IMR-90 (cell line): Measurements from ENCODE around the gene CERK. TPM values are rescaled to one million over a fixed set of nuclear protein-coding genes. Genes with fewer than 3 reads are reported as not detected.

Experiments used
- ATAC-seq: fragments of 200-7000 bp; cut with Tn5 transposase; 2 replicates; pipeline ENCODE4 v1.9.1; 2020; ENCODE audit warnings: low read depth, mild to moderate bottlenecking, moderate library complexity
- BruUV-seq: library from RNA; stranded (reverse); fragments of 400-500 nt; replicated peaks from 2 replicates; lab custom pipeline; 2021; lab: Mats Ljungman, UMichigan
- CTCF ChIA-PET: fragments of 300-600 bp; formaldehyde crosslinking; extraction: SDS; loops from one replicate; lab custom pipeline; 2021; ENCODE audit warnings: antibody characterized with exemption; lab: Yijun Ruan, JAX
- POLR2A ChIA-PET: fragments of 300-600 bp; sonication (Branson Sonifier 250); formaldehyde crosslinking; loops from one replicate; lab custom pipeline; 2022; ENCODE audit warnings: antibody characterized with exemption; ENCODE audit not compliant: unreplicated experiment; lab: Charles Lee
- DNase-seq: peaks from one replicate; pipeline ENCODE4 v3.0.0; 2013
- H2AFZ ChIP-seq: replicated peaks from 2 replicates; pipeline ENCODE3; 2013; ENCODE audit warnings: low read length, mild to moderate bottlenecking; ENCODE audit not compliant: poor library complexity
- H2AK5ac ChIP-seq: 2 replicates; pipeline ENCODE4 v1.6.1; 2013; ENCODE audit warnings: low read depth, low read length, inconsistent platforms
- H2AK9ac ChIP-seq: replicated peaks from 2 replicates; pipeline ENCODE3; 2013; ENCODE audit warnings: mild to moderate bottlenecking, low read depth, low read length, moderate library complexity; ENCODE audit not compliant: poor library complexity
- H2BK120ac ChIP-seq: 2 replicates; pipeline ENCODE4 v1.6.1; 2013; ENCODE audit warnings: low read depth, low read length, inconsistent platforms
- H2BK15ac ChIP-seq: 3 replicates; pipeline ENCODE4 v1.6.1; 2013; ENCODE audit warnings: low read depth, low read length, inconsistent platforms
- H2BK20ac ChIP-seq: 2 replicates; pipeline ENCODE4 v1.6.1; 2013; ENCODE audit warnings: low read depth, mild to moderate bottlenecking, inconsistent platforms, low read length, moderate library complexity
- H2BK5ac ChIP-seq: 2 replicates; pipeline ENCODE4 v1.6.1; 2013; ENCODE audit warnings: mild to moderate bottlenecking, low read depth, low read length, inconsistent platforms; ENCODE audit not compliant: poor library complexity, severe bottlenecking
- H3K14ac ChIP-seq: replicated peaks from 2 replicates; pipeline ENCODE4 v1.6.1; 2013; ENCODE audit warnings: low read depth, low read length, inconsistent platforms
- H3K18ac ChIP-seq: 2 replicates; pipeline ENCODE4 v1.6.1; 2013; ENCODE audit warnings: low read depth, low read length, control low read depth
- H3K23ac ChIP-seq: 2 replicates; pipeline ENCODE4 v1.6.1; 2013; ENCODE audit warnings: low read depth, low read length, inconsistent platforms
- H3K27ac ChIP-seq: 2 replicates; pipeline ENCODE4 v1.5.1; 2013; ENCODE audit warnings: mild to moderate bottlenecking, control low read depth, low read length; ENCODE audit not compliant: insufficient read depth
- H3K27me3 ChIP-seq: 2 replicates; pipeline ENCODE4 v1.6.1; 2013; ENCODE audit warnings: low read length; ENCODE audit not compliant: control insufficient read depth, insufficient read depth
- H3K36me3 ChIP-seq: 2 replicates; pipeline ENCODE4 v1.6.1; 2013; ENCODE audit warnings: low read length, mixed read lengths; ENCODE audit not compliant: control insufficient read depth, insufficient read depth
- H3K4ac ChIP-seq: 2 replicates; pipeline ENCODE4 v1.6.1; 2013; ENCODE audit warnings: low read depth, low read length, inconsistent platforms
- H3K4me1 ChIP-seq: 2 replicates; pipeline ENCODE4 v1.6.1; 2013; ENCODE audit warnings: low read length, mixed read lengths; ENCODE audit not compliant: control insufficient read depth, insufficient read depth
- H3K4me2 ChIP-seq: 2 replicates; pipeline ENCODE4 v1.6.1; 2013; ENCODE audit warnings: low read depth, mild to moderate bottlenecking, control low read depth, low read length, moderate library complexity
- H3K4me3 ChIP-seq: 2 replicates; pipeline ENCODE4 v1.5.1; 2013; ENCODE audit warnings: low read depth, mild to moderate bottlenecking, control low read depth, low read length, moderate library complexity; ENCODE audit not compliant: insufficient read depth
- H3K56ac ChIP-seq: 2 replicates; pipeline ENCODE4 v1.6.1; 2013; ENCODE audit warnings: low read length, inconsistent platforms; ENCODE audit not compliant: insufficient read depth; ENCODE audit errors: extremely low read depth
- H3K79me1 ChIP-seq, 2 experiments: 2 replicates each; pipeline ENCODE4 v1.6.1; 2013; ENCODE audit warnings: low read length in 2 of 2, inconsistent platforms in 1 of 2, low read depth in 1 of 2
- H3K9ac ChIP-seq: 2 replicates; pipeline ENCODE4 v1.6.1; 2013; ENCODE audit warnings: low read depth, low read length, control low read depth
- H3K9me1 ChIP-seq: 2 replicates; pipeline ENCODE4 v1.6.1; 2013; ENCODE audit warnings: low read length, inconsistent platforms; ENCODE audit not compliant: insufficient read depth
- H3K9me3 ChIP-seq: 2 replicates; pipeline ENCODE4 v1.6.1; 2013; ENCODE audit warnings: low read length; ENCODE audit not compliant: control insufficient read depth, insufficient read depth
- H4K20me1 ChIP-seq: 2 replicates; pipeline ENCODE4 v1.6.1; 2013; ENCODE audit warnings: low read length, inconsistent platforms; ENCODE audit not compliant: insufficient read depth
- H4K5ac ChIP-seq: 2 replicates; pipeline ENCODE4 v1.6.1; 2013; ENCODE audit warnings: mild to moderate bottlenecking, low read depth, low read length, control low read depth
- H4K8ac ChIP-seq, 2 experiments: 2 replicates each; pipeline ENCODE4 v1.6.1; 2013; ENCODE audit warnings: low read depth in 2 of 2, low read length in 2 of 2, control low read depth in 1 of 2, inconsistent platforms in 1 of 2
- H4K91ac ChIP-seq: 2 replicates; pipeline ENCODE4 v1.6.1; 2013; ENCODE audit warnings: low read depth, low read length, inconsistent platforms; ENCODE audit not compliant: insufficient read depth
- ELK1 ChIP-seq: fragments of 150-350 bp; IDR thresholded peaks from 2 replicates; pipeline ENCODE4 v1.6.1; 2016; ENCODE audit warnings: low read depth, mild to moderate bottlenecking, low read length, moderate library complexity, borderline replicate concordance
- FOS ChIP-seq: fragments of 150-350 bp; IDR thresholded peaks from 2 replicates; pipeline ENCODE4 v1.6.1; 2016; ENCODE audit warnings: low read depth, low read length
- MAFK ChIP-seq: IDR thresholded peaks from 2 replicates; pipeline ENCODE4 v1.6.1; 2012; ENCODE audit warnings: low read depth, low read length, improper control_type of control experiment
- MAZ ChIP-seq: IDR thresholded peaks from 2 replicates; pipeline ENCODE4 v1.6.1; 2012; ENCODE audit warnings: low read depth, mild to moderate bottlenecking, low read length, improper control_type of control experiment, moderate library complexity, borderline replicate concordance
- MXI1 ChIP-seq: IDR thresholded peaks from 2 replicates; pipeline ENCODE4 v1.6.1; 2012; ENCODE audit warnings: low read depth, mild to moderate bottlenecking, low read length, moderate library complexity, borderline replicate concordance
- NFE2L2 ChIP-seq: fragments of 150-350 bp; IDR thresholded peaks from 2 replicates; pipeline ENCODE4 v1.6.1; 2016; ENCODE audit warnings: low read depth, mild to moderate bottlenecking, low read length
- POLR2A ChIP-seq: IDR thresholded peaks from 2 replicates; pipeline ENCODE4 v1.6.1; 2012; ENCODE audit warnings: mild to moderate bottlenecking, low read depth, low read length
- RAD21 ChIP-seq: IDR thresholded peaks from 2 replicates; pipeline ENCODE4 v1.6.1; 2012; ENCODE audit warnings: low read length, improper control_type of control experiment
- RCOR1 ChIP-seq: IDR thresholded peaks from 2 replicates; pipeline ENCODE4 v1.6.1; 2012; ENCODE audit warnings: mild to moderate bottlenecking, low read length, improper control_type of control experiment; ENCODE audit not compliant: insufficient replicate concordance
- RFX5 ChIP-seq: IDR thresholded peaks from 2 replicates; pipeline ENCODE4 v1.8.0; 2012; ENCODE audit warnings: low read depth, mild to moderate bottlenecking, low read length, moderate library complexity
- SMC3 ChIP-seq: fragments of 150-350 bp; IDR thresholded peaks from 2 replicates; pipeline ENCODE4 v1.6.1; 2016; ENCODE audit warnings: low read depth, mild to moderate bottlenecking, antibody characterized with exemption, low read length, moderate library complexity
- USF2 ChIP-seq: fragments of 150-350 bp; IDR thresholded peaks from 2 replicates; pipeline ENCODE4 v1.6.1; 2017; ENCODE audit warnings: mild to moderate bottlenecking, antibody characterized with exemption, low read length, low read depth
- WGBS, 2 experiments: methylation state at CpG; one replicate each; pipeline versions ENCODE4 v1.1.5 to v1.1.7; 2013; ENCODE audit warnings: missing lambda C conversion rate in 2 of 2; ENCODE audit not compliant: insufficient read length in 1 of 2; ENCODE audit errors: extremely low coverage in 2 of 2; 5-methylcytosine and 5-hydroxymethylcytosine counted together
- dilution Hi-C: fragments of 300-500 bp; cut with HindIII; formaldehyde crosslinking; loops from one replicate; pipeline ENCODE4 v1.14.3; 2018; ENCODE audit warnings: low sequenced_read_pairs; ENCODE audit not compliant: unreplicated experiment
- in situ Hi-C: fragments of 300-500 bp; cut with MboI; formaldehyde crosslinking; loops from 3 replicates; pipeline ENCODE4 v1.14.3; 2019; ENCODE audit warnings: low sequenced_read_pairs, inconsistent platforms, mixed read lengths
- intact Hi-C: fragments of 100-400 bp; cut with micrococcal nuclease; formaldehyde crosslinking; loops from 2 replicates; pipeline ENCODE4 v1.10.0; 2022
- polyA plus RNA-seq, 3 experiments: library from polyadenylated mRNA; depleted of rRNA; stranded (reverse); fragments of >200 nt; gene quantifications; 2 replicates each; pipeline ENCODE4 v1.2.3, GENCODE V29; 2012; ENCODE audit warnings: low replicate concordance in 1 of 3
- total RNA-seq: library from RNA; depleted of rRNA; stranded (reverse); fragments of >200 nt; gene quantifications from 2 replicates; pipeline ENCODE4 v1.2.3, GENCODE V29; 2012

The CERK gene
- total and polyA plus RNA-seq, 2 of the 4 experiments (the other 2 are of a cell fraction): 25.3 to 38.7 TPM

GRCh38 chr22:46693634-46694415 is 44.2 kb downstream of the CERK start:
- intact Hi-C loops: no loop called here
- H3K4me1 ChIP-seq: no peaks in the 10 kb centered on the region
- no peak overlapping the region for H4K5ac ChIP-seq
- no peak overlapping the region for H4K91ac ChIP-seq
- H2BK20ac ChIP-seq: no peak overlapping the region
- ATAC-seq: no peak; the same call in 1 of the 2 replicates
- H3K79me1 ChIP-seq: peaks cover 0 to 5% of the 10 kb centered on the region in 2 experiments; a peak in 2 of 4 replicates
- H4K8ac ChIP-seq: no peak overlapping the region
- H3K36me3 ChIP-seq: peaks cover 70% of the 10 kb centered on the region
- H3K4ac ChIP-seq: no peak overlapping the region
- no peak overlapping the region for H3K18ac ChIP-seq
- no peak overlapping the region for H2BK15ac ChIP-seq
- no peaks in the 10 kb centered on the region for H3K27me3 ChIP-seq
- in situ Hi-C loops: no loop called here
- H4K20me1 ChIP-seq: no peaks in the 10 kb centered on the region
- no peak for DNase-seq
- dilution Hi-C loops: no loop called here
- H3K27ac ChIP-seq: no peak overlapping the region
- no peak for TF ChIP-seq POLR2A
- TF ChIP-seq RAD21: no peak
- no peak for TF ChIP-seq MXI1
- TF ChIP-seq MAZ: no peak
- TF ChIP-seq SMC3: no peak
- TF ChIP-seq USF2: no peak
- TF ChIP-seq RCOR1: no peak
- no peak for TF ChIP-seq ELK1
- TF ChIP-seq RFX5: no peak
- TF ChIP-seq FOS: no peak
- TF ChIP-seq NFE2L2: no peak
- TF ChIP-seq MAFK: no peak
- ChIA-PET POLR2A (no interaction called here), CTCF (no interaction called here)
- H2BK5ac ChIP-seq: no peak overlapping the region
- no peak overlapping the region for H3K14ac ChIP-seq
- H2AK5ac ChIP-seq: no peak overlapping the region
- H3K4me2 ChIP-seq: no peak overlapping the region
- no peak overlapping the region for H3K4me3 ChIP-seq
- BruUV-seq: no TSS peak
- H2BK120ac ChIP-seq: no peak overlapping the region
- no peak overlapping the region for H3K56ac ChIP-seq
- no peak overlapping the region for H3K9ac ChIP-seq
- H2AFZ ChIP-seq: no peak overlapping the region
- no peaks in the 10 kb centered on the region for H3K9me1 ChIP-seq
- H3K23ac ChIP-seq: no peak overlapping the region
- H2AK9ac ChIP-seq: no peak overlapping the region
- 73% methylated on average over 5 of the region's 17 CpGs; no CpG with 5 or more reads in 1 of the 2 experiments for WGBS, 2 experiments
- H3K9me3 ChIP-seq: no peaks in the 10 kb centered on the region
